BE2C (cell line): ENCODE results near the gene GFPT2.

Experiments
- DNase-seq: peaks from one replicate; pipeline ENCODE4 v3.0.0-alpha.2; 2020
- H3K27me3 ChIP-seq: fragments of 250-450 bp; sonication (Bioruptor Pico); 2 replicates; pipeline ENCODE4 v1.5.1; 2020; ENCODE audit warnings: mild to moderate bottlenecking
- H3K36me3 ChIP-seq: fragments of 250-450 bp; sonication (Bioruptor Pico); 2 replicates; pipeline ENCODE4 v1.5.1; 2020; ENCODE audit warnings: mild to moderate bottlenecking
- H3K4me1 ChIP-seq: fragments of 250-450 bp; sonication (Bioruptor Pico); 2 replicates; pipeline ENCODE4 v1.5.1; 2020
- H3K4me3 ChIP-seq: 2 replicates; pipeline ENCODE4 v1.5.1; 2011; ENCODE audit warnings: low read depth, low read length
- H3K9me3 ChIP-seq: fragments of 250-450 bp; sonication (Bioruptor Pico); 2 replicates; pipeline ENCODE4 v1.5.1; 2020
- TF ChIP-seq, protein P1 (sequence below): IDR thresholded peaks from 2 replicates; pipeline ENCODE4 v1.5.1; 2012; ENCODE audit warnings: mild to moderate bottlenecking, low read depth, low read length

The GFPT2 gene

DNA sequence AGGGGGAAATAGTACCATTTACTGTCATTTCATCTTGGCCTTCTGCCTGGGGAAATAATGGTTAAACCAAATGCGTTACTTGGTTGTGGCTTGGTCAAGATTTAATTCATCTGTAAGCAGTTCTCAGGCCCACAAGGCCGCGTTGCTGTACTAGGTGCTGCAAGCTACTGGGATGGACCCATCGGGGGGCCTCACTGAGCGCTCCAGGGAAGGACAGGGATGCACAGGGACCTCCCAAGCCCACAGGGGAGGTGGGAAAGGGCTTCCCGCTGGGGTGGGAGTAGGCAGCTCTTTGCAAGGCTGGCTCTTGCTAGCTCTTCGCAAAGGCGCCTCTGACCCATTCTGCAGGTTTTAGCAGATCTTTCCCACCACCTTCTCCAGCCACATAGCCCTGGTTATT is 8.0 kb downstream of the GFPT2 start:
- no peaks in the 10 kb centered on the region for H3K36me3 ChIP-seq
- no peaks in the 10 kb centered on the region for H3K9me3 ChIP-seq
- H3K27me3 ChIP-seq = no peaks in the 10 kb centered on the region
- no peaks in the 10 kb centered on the region for H3K4me1 ChIP-seq
- TF ChIP-seq, protein P1, sequence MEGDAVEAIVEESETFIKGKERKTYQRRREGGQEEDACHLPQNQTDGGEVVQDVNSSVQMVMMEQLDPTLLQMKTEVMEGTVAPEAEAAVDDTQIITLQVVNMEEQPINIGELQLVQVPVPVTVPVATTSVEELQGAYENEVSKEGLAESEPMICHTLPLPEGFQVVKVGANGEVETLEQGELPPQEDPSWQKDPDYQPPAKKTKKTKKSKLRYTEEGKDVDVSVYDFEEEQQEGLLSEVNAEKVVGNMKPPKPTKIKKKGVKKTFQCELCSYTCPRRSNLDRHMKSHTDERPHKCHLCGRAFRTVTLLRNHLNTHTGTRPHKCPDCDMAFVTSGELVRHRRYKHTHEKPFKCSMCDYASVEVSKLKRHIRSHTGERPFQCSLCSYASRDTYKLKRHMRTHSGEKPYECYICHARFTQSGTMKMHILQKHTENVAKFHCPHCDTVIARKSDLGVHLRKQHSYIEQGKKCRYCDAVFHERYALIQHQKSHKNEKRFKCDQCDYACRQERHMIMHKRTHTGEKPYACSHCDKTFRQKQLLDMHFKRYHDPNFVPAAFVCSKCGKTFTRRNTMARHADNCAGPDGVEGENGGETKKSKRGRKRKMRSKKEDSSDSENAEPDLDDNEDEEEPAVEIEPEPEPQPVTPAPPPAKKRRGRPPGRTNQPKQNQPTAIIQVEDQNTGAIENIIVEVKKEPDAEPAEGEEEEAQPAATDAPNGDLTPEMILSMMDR = no peak
- no peak for DNase-seq
- H3K4me3 ChIP-seq = no peak overlapping the region

DNA sequence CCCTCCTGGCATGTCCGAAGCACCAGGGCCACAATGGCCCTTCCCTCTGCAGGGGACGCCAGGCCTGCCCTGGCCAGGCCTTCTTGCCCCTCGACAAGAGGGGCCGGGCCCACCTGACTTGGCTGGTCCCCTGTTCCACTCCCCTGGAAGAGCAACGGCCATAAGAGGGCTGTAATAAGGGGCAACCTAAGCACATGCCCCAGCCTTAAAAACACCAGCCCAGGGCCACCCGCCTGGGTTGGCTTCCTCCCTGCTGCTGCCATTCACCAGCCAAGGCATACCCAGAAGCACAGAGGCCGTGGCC is 8.5 kb downstream of the GFPT2 start:
- Histone ChIP-seq H3K4me1 (no peaks in the 10 kb centered on the region), H3K36me3 (no peaks in the 10 kb centered on the region), H3K27me3 (no peaks in the 10 kb centered on the region), H3K9me3 (no peaks in the 10 kb centered on the region), H3K4me3 (no peak overlapping the region)
- TF ChIP-seq, protein P1 = no peak
- DNase-seq = no peak

DNA sequence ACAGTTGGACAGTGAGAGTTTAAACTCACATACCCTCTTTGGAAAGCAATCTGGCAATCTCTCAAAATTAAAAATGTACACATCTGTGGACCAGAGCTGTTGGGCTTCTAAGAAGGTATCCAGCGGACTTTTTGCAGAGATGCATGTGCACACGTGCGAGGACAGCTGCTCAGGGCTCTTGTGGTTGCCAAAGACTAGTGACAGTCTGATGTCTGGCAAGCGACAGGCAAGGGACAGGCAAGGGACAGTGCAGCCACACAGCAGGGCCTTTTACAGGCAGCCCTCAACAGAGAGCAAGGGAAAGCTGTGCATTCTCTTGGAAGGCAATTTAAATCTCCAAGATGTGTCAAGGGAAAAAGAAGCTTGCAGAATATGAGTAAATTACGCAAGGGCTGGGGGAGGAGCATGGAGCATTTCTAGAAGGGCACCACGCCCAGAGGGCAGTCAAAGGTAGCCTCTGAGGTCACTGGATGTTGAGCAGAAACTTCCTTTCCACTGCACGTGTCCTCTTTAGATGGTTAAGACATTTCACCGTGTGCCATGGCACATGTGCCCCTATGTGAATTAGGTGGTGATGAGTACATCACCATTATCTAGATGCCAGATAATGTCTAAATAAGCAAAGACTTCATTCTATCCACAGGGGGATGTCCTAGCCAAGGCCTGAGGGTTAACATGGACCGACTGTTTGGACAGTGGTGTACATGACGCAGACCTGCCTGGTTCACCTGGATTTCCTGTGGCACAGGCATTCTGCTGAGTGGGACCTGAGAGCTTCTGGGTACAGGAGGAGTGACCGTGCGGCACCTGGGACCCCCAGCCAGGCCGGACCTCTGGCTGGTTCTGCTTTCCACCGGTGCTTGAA is 9.1 kb downstream of the GFPT2 start:
- Histone ChIP-seq H3K27me3 (no peaks in the 10 kb centered on the region), H3K4me1 (no peaks in the 10 kb centered on the region), H3K4me3 (no peak overlapping the region), H3K36me3 (no peaks in the 10 kb centered on the region), H3K9me3 (no peaks in the 10 kb centered on the region)
- DNase-seq = no peak
- TF ChIP-seq, protein P1 = no peak

DNA sequence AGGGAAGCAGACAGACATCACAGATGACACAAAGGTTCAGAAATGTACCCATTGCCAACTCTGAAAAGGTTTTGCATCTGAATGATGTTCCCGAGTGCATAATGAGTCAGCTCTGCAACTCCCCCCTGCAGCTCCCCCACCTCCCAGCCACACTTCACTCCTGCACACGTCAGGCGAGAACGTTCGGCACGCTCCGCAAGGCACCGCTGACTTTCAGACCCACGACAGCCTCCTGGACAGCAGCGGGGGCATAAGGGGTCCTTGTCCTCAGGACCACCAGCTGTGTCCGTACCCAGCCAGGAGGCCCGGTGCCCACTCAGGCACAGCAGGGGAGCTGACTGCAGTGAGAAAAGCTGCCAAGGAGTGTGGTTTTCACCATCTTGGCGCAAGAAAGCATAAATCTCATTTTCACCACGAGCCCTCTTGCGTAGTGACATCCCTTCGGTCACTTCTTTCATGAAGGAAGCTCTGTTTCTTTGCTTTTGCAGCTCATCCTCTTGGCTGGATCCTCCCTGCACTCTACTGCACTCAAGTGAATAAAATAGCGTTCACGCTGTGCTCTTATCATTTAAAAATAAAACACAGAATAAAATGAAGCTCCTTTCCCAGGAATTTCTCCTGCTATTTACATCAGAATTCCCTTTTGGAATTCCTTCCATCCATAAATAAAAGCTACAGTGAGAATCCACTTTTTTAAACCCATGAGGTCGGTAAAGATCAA is 9.9 kb downstream of the GFPT2 start:
- no peaks in the 10 kb centered on the region for H3K9me3 ChIP-seq
- no peak overlapping the region for H3K4me3 ChIP-seq
- TF ChIP-seq, protein P1 = no peak
- H3K4me1 ChIP-seq = no peaks in the 10 kb centered on the region
- DNase-seq = no peak
- no peaks in the 10 kb centered on the region for H3K27me3 ChIP-seq
- no peaks in the 10 kb centered on the region for H3K36me3 ChIP-seq

DNA sequence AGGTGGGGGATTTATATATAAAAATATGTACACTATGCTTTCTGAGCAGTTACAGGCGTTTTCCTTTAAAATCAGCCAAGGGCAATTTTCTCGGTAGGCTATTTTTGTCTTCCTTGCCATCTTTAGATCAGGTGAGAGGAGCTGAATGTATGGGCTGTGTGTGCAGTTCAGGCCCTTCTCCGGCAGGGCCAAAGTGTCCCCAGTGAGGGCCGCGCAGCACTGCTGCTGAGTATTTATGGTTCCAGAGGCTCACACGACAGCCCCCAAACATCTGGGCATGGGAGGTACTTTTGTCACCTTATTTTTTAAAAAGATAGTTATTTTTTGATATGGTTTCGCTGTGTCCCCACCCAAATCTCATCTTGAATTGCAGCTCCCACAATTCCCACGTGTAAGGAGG is 11.5 kb downstream of the GFPT2 start:
- Histone ChIP-seq H3K4me3 (no peak overlapping the region), H3K36me3 (no peaks in the 10 kb centered on the region), H3K9me3 (no peaks in the 10 kb centered on the region), H3K27me3 (no peaks in the 10 kb centered on the region), H3K4me1 (no peaks in the 10 kb centered on the region)
- TF ChIP-seq, protein P1 = no peak
- no peak for DNase-seq

DNA sequence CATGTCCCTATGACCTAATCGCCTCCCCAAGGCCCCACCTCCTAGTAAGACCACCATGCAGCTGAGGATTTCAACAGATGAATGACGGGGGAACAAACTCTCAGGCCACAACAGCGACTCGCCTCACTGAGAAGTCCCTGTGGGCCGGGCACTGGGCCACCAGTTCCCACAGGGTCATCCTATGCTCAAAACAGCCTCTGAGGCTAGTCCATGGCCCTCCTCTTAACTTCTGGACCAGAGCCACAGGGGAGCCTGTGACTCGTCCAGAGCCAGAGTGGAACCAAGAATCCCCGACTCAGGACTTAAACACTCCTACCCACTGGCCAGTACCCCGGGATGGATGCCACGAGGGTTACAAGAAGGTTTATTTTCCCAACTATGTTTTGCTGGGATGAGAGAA is 12.3 kb downstream of the GFPT2 start:
- DNase-seq = no peak
- Histone ChIP-seq H3K4me1 (no peaks in the 10 kb centered on the region), H3K27me3 (no peaks in the 10 kb centered on the region), H3K4me3 (no peak overlapping the region), H3K9me3 (no peaks in the 10 kb centered on the region), H3K36me3 (no peaks in the 10 kb centered on the region)
- TF ChIP-seq, protein P1 = no peak
